ENCODE data around the gene NBPF1. TPM values are rescaled to one million over a fixed set of nuclear protein-coding genes. Genes with fewer than 3 reads are reported as not detected.
"Not testable (repeated sequence)": the region's sequence is repeated elsewhere in the genome, so short reads cannot be mapped to it uniquely, and the experiment has no call there.

Gene NBPF1
- total and polyA plus RNA-seq, 2 experiments from 2014 or later, result 18.6 to 21.2 TPM

DNA sequence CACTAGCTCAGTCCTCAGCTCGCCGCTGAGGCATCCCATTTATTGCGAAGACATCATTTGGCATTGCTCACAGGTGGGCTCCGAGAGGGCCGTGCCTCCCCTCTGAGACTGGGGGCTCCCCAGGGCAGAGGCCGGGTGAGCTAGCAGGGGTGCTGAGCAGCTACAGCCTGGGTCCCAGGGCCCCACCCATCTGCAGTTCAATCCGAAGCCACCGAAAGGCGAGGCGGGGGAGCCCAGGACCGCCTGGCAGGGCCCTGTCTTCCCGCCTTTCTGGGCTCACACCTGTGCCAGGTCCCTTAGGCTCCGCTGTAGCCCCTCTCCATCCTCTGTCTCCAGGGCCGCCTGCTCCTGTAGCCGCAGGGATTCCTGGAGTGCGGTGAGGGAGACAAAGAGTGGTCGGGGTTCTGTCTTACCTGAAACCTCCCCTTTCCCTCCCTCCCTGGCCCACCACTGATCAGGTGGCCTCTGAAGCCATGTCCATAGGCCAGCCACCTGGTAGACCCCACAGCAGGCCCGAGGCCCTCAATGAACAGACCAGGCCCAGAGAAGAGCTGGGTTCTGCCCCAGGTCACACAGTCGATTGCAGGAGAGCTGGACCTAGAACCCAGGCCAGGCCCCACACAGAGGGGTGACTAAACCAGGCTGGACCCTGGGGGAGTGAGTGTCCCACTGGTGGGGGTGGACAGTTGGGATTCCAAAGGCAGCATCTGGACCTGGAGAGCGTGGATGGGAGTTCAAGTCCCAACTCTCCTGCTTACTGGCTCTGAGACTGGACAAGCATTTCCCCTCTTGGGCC is 18.1 kb upstream of the NBPF1 start:
- in situ Hi-C loops (cut with MboI), result no loop called here
- DNase-seq, result no peak
- H3K79me2 ChIP-seq (ENCODE audit: insufficient read depth), result peaks cover 12% of the 10 kb centered on the region
- TF ChIP-seq EZH2phosphoT487 (IDR thresholded peaks at IDR 0.05; ENCODE audit: insufficient read depth, low read depth) (no peak), EZH2 (IDR thresholded peaks at IDR 0.05; ENCODE audit: insufficient read depth, poor library complexity, severe bottlenecking) (no peak)
- H3K4me2 ChIP-seq (ENCODE audit: unreplicated experiment), result no peak overlapping the region
- no peaks in the 10 kb centered on the region for H3K9me3 ChIP-seq (ENCODE audit: low read depth)
- no peak overlapping the region for H2AFZ ChIP-seq
- H3K36me3 ChIP-seq (ENCODE audit: low read depth), result no peaks in the 10 kb centered on the region
- no peak overlapping the region for H3K4me3 ChIP-seq
- no peaks in the 10 kb centered on the region for H3K4me1 ChIP-seq (ENCODE audit: insufficient read depth)
- no peaks in the 10 kb centered on the region for H3K27me3 ChIP-seq (replicated peaks; ENCODE audit: insufficient read depth)
- no peak overlapping the region for H3K9ac ChIP-seq
- 90 to 91% methylated on average over 20 of the region's 20 CpGs for WGBS, 2 experiments (ENCODE audit: low coverage in 1 of 2, low lambda C conversion rate in 2 of 2, missing lambda C conversion rate in 2 of 2)
- no peaks in the 10 kb centered on the region for H3K9me2 ChIP-seq (ENCODE audit: insufficient read depth)
- H4K20me1 ChIP-seq (ENCODE audit: insufficient read depth), result no peaks in the 10 kb centered on the region
- no peak overlapping the region for H3K27ac ChIP-seq
- no peaks in the 10 kb centered on the region for H3F3A ChIP-seq (ENCODE audit: insufficient read depth)

DNA sequence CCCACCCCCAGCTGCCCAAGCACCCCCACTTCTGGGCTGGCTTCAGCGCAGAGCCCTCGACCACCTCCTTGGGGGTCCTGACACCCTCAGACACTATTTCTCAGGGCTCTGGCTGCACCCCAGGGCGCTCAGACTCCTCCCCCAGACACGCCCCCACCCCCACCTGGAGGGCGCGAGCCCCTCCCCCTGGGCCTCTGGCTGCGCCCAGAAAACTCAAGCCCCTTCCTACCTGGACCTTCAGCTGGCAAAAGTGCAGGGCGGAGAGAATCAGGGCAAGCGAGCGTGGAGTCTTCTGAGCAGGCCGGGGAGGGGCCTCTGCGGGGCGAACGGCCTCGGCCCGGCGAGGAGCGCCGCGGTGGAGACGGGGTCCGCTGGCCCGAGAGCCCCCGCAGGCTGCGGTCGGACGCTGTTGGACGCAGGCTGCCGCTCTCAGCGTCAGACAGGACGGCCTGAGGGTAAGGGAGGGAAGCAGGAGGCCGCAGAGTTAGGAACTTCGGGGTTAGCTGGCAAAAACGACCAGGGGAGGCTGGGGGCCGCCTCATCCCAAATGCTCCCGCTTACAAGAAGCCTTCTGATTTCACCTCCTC is 17.4 kb upstream of the NBPF1 start:
- no peaks in the 10 kb centered on the region for H3K9me3 ChIP-seq (ENCODE audit: low read depth)
- in situ Hi-C loops (cut with MboI), result no loop called here
- H3F3A ChIP-seq (ENCODE audit: insufficient read depth), result no peaks in the 10 kb centered on the region
- H3K36me3 ChIP-seq (ENCODE audit: low read depth), result no peaks in the 10 kb centered on the region
- no peak overlapping the region for H3K9ac ChIP-seq
- TF ChIP-seq EZH2phosphoT487 (IDR thresholded peaks at IDR 0.05; ENCODE audit: insufficient read depth, low read depth), result no peak
- TF ChIP-seq EZH2 (IDR thresholded peaks at IDR 0.05; ENCODE audit: insufficient read depth, poor library complexity, severe bottlenecking), result no peak
- WGBS, 2 experiments (ENCODE audit: low coverage in 1 of 2, low lambda C conversion rate in 2 of 2, missing lambda C conversion rate in 2 of 2), result 94 to 95% methylated on average over 36 of the region's 36 CpGs
- DNase-seq, result no peak
- H3K4me1 ChIP-seq (ENCODE audit: insufficient read depth), result no peaks in the 10 kb centered on the region
- H3K9me2 ChIP-seq (ENCODE audit: insufficient read depth), result no peaks in the 10 kb centered on the region
- no peak overlapping the region for H3K27ac ChIP-seq
- H3K4me2 ChIP-seq (ENCODE audit: unreplicated experiment), result no peak overlapping the region
- no peaks in the 10 kb centered on the region for H3K27me3 ChIP-seq (replicated peaks; ENCODE audit: insufficient read depth)
- no peak overlapping the region for H3K4me3 ChIP-seq
- H4K20me1 ChIP-seq (ENCODE audit: insufficient read depth), result no peaks in the 10 kb centered on the region
- H3K79me2 ChIP-seq (ENCODE audit: insufficient read depth), result peaks cover 5% of the 10 kb centered on the region; the same call in 1 of the 2 replicates
- no peak overlapping the region for H2AFZ ChIP-seq

DNA sequence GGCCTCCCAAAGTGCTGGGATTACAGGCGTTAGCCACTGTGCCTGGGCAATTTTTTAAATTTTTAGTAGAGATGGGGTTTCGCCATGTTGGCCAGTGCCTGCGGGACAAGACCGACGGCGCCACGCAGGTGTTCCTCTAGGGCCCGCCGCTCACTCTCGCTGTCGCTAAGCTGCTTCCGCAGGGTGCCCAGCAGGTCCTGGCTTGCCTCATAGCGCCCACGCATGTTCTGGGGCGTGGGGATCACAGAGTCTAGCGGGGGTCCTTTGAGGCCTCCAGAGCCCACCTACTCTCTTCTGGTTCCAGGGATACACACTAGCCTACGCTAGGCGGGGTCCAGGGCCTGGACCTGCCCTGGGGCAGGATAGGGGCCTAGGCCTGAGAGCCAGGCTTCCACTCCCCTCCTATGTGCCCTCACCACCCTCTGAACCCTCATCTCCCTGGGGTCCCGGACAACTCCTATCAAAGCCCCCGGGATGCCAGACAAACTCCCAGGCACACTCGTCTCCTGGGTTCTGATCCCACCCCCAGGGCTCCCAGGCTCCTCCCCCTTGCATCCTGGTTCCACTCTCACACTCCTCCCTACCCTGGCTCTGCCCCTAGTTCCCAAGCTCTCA is 16.7 kb upstream of the NBPF1 start:
- H3K4me3 ChIP-seq; H3K79me2 ChIP-seq (ENCODE audit: insufficient read depth); H2AFZ ChIP-seq; H3K36me3 ChIP-seq (ENCODE audit: low read depth); H3K9ac ChIP-seq; H4K20me1 ChIP-seq (ENCODE audit: insufficient read depth); H3F3A ChIP-seq (ENCODE audit: insufficient read depth); DNase-seq; H3K27ac ChIP-seq; H3K9me2 ChIP-seq (ENCODE audit: insufficient read depth); H3K4me2 ChIP-seq (ENCODE audit: unreplicated experiment); H3K4me1 ChIP-seq (ENCODE audit: insufficient read depth); H3K27me3 ChIP-seq (replicated peaks; ENCODE audit: insufficient read depth); H3K9me3 ChIP-seq (ENCODE audit: low read depth); in situ Hi-C loops (cut with MboI): not testable (repeated sequence)
- WGBS, 2 experiments (ENCODE audit: low coverage in 1 of 2, low lambda C conversion rate in 2 of 2, missing lambda C conversion rate in 2 of 2), result 95% methylated on average over 21 of the region's 21 CpGs

DNA sequence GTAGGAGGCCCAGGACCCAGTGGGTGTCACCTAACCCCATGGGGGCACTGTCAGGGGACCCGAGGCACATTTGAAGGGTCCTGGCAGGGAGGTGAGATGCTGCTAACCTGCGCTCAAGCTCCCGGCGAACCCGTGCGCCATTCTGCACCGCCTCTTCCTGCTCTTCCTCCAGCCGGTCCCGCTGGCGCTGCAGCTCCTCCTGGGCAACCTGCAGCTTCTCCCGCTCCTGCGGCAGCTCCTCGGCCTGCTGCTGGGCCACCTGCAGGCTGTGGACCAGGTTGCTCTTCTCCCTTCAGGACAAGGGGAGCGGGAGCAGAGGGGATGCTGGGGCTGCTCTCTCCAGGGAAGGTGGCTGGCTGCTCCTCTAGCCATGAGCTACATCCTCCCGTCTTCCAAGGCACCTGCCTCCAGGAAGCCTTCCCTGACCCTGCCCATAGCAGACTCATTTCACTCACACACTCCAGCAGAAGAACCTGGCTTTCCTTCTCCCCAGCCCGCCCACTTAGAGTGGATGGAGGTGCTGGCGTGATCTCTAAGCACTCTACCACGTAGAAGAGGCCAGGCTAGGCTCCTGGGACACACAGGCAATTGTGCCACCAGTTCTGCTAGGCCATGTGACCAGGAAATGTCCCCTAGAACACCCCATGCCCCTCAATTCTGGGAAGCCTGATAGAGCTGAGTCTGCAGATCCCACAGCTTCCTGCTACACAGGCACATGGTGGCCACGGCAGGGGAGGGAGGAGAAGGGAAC is 15.2 kb upstream of the NBPF1 start:
- Histone ChIP-seq H3K27me3 (replicated peaks; ENCODE audit: insufficient read depth) (no peaks in the 10 kb centered on the region), H4K20me1 (ENCODE audit: insufficient read depth) (no peaks in the 10 kb centered on the region), H3K4me1 (ENCODE audit: insufficient read depth) (no peaks in the 10 kb centered on the region), H2AFZ (no peak overlapping the region), H3K27ac (no peak overlapping the region), H3K36me3 (ENCODE audit: low read depth) (no peaks in the 10 kb centered on the region), H3K79me2 (ENCODE audit: insufficient read depth) (no peaks in the 10 kb centered on the region), H3K4me3 (no peak overlapping the region), H3K4me2 (ENCODE audit: unreplicated experiment) (no peak overlapping the region), H3K9me2 (ENCODE audit: insufficient read depth) (no peaks in the 10 kb centered on the region), H3F3A (ENCODE audit: insufficient read depth) (no peaks in the 10 kb centered on the region), H3K9ac (no peak overlapping the region), H3K9me3 (ENCODE audit: low read depth) (no peaks in the 10 kb centered on the region)
- no peak for DNase-seq
- in situ Hi-C loops (cut with MboI), result no loop called here
- WGBS, 2 experiments (ENCODE audit: low coverage in 1 of 2, low lambda C conversion rate in 2 of 2, missing lambda C conversion rate in 2 of 2), result 91 to 92% methylated on average over 19 of the region's 19 CpGs
- TF ChIP-seq EZH2 (IDR thresholded peaks at IDR 0.05; ENCODE audit: insufficient read depth, poor library complexity, severe bottlenecking), result no peak
- no peak for TF ChIP-seq EZH2phosphoT487 (IDR thresholded peaks at IDR 0.05; ENCODE audit: insufficient read depth, low read depth)

DNA sequence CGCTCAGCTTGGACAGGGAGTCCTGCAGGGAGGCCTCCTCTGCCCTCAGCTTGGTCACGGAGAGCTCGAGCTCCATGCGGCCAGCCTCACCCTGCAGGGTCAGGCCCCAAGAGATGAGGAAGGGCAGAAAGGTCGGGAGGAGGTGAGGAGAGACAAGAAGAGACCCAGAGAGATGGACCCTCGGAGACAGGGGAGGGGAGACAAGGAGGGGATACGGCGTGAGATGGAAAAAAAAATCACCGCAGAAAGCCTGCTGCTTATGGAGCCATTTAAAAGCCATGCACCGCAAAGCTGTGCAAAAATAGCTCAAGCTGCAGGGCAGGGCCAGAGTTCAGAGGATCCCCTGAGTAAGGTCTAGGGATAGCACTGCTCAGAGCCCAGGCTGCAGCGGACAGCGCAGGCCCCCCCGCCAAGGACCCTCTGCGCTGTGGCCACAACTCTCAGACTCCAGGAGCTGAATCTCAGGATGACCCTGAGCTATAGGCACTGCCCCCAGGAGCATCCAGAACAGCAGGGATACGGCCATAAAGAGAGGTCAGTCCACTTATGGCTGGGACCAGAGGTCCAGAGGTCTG is 13.1 kb upstream of the NBPF1 start:
- H3K9me2 ChIP-seq (ENCODE audit: insufficient read depth); in situ Hi-C loops (cut with MboI); H3K4me2 ChIP-seq (ENCODE audit: unreplicated experiment); H3K27me3 ChIP-seq (replicated peaks; ENCODE audit: insufficient read depth); H3K9me3 ChIP-seq (ENCODE audit: low read depth); H3K4me1 ChIP-seq (ENCODE audit: insufficient read depth); H3K79me2 ChIP-seq (ENCODE audit: insufficient read depth); H3K4me3 ChIP-seq; H2AFZ ChIP-seq; DNase-seq; H3K9ac ChIP-seq; H3F3A ChIP-seq (ENCODE audit: insufficient read depth); H3K27ac ChIP-seq; H4K20me1 ChIP-seq (ENCODE audit: insufficient read depth); H3K36me3 ChIP-seq (ENCODE audit: low read depth): not testable (repeated sequence)
- 91% methylated on average over 15 of the region's 15 CpGs for WGBS, 2 experiments (ENCODE audit: low coverage in 1 of 2, low lambda C conversion rate in 2 of 2, missing lambda C conversion rate in 2 of 2)
